H9 (cell line): ENCODE results near the gene TRIO. TPM values are rescaled to one million over a fixed set of nuclear protein-coding genes. Genes with fewer than 3 reads are reported as not detected.

Experiments used
- DNase-seq: peaks from one replicate; pipeline ENCODE4 v3.0.0-alpha.2; 2017
- H2AFZ ChIP-seq: one replicate; pipeline ENCODE4 v1.6.1; 2013; ENCODE audit warnings: mild to moderate bottlenecking, low read length, control low read depth, moderate library complexity
- H2AK5ac ChIP-seq: 2 replicates; pipeline ENCODE4 v1.6.1; 2013; ENCODE audit warnings: low read length, control low read depth, mixed read lengths; ENCODE audit not compliant: insufficient read length
- H2BK120ac ChIP-seq: one replicate; pipeline ENCODE4 v1.6.1; 2013; ENCODE audit warnings: low read depth, mild to moderate bottlenecking, low read length, control low read depth, inconsistent platforms; ENCODE audit not compliant: poor library complexity, severe bottlenecking
- H2BK12ac ChIP-seq: 2 replicates; pipeline ENCODE4 v1.6.1; 2013; ENCODE audit warnings: low read length, control low read depth, mixed read lengths, low read depth; ENCODE audit not compliant: insufficient read length
- H2BK15ac ChIP-seq: 2 replicates; pipeline ENCODE4 v1.6.1; 2013; ENCODE audit warnings: low read depth, low read length, control low read depth
- H2BK20ac ChIP-seq: one replicate; pipeline ENCODE4 v1.6.1; 2013; ENCODE audit warnings: low read depth, mild to moderate bottlenecking, low read length, control low read depth, inconsistent platforms; ENCODE audit not compliant: poor library complexity, severe bottlenecking
- H2BK5ac ChIP-seq: 2 replicates; pipeline ENCODE4 v1.6.1; 2013; ENCODE audit warnings: low read length, control low read depth, mixed read lengths; ENCODE audit not compliant: insufficient read length
- H3K14ac ChIP-seq: 2 replicates; pipeline ENCODE4 v1.6.1; 2013; ENCODE audit warnings: low read length, control low read depth; ENCODE audit not compliant: insufficient read depth
- H3K18ac ChIP-seq: 2 replicates; pipeline ENCODE4 v1.6.1; 2013; ENCODE audit warnings: low read depth, mild to moderate bottlenecking, mixed read lengths, low read length, control low read depth; ENCODE audit not compliant: insufficient read length
- H3K23ac ChIP-seq: 2 replicates; pipeline ENCODE4 v1.6.1; 2013; ENCODE audit warnings: low read length, control low read depth, mixed read lengths, low read depth; ENCODE audit not compliant: insufficient read length
- H3K23me2 ChIP-seq: 2 replicates; pipeline ENCODE4 v1.6.1; 2013; ENCODE audit warnings: low read depth, mild to moderate bottlenecking, mixed read lengths, low read length, control low read depth; ENCODE audit not compliant: insufficient read length, poor library complexity, severe bottlenecking
- H3K27ac ChIP-seq: 2 replicates; pipeline ENCODE4 v1.5.1; 2013; ENCODE audit warnings: low read length, control low read depth, mixed read lengths, low read depth; ENCODE audit not compliant: insufficient read length
- H3K27me3 ChIP-seq: 2 replicates; pipeline ENCODE4 v1.6.1; 2013; ENCODE audit warnings: low read length, control low read depth, inconsistent platforms; ENCODE audit not compliant: insufficient read depth
- H3K4ac ChIP-seq: 2 replicates; pipeline ENCODE4 v1.6.1; 2013; ENCODE audit warnings: low read depth, mild to moderate bottlenecking, control low read depth, inconsistent platforms, low read length, moderate library complexity
- H3K4me1 ChIP-seq: 2 replicates; pipeline ENCODE4 v1.6.1; 2013; ENCODE audit warnings: low read length, control low read depth, inconsistent platforms; ENCODE audit not compliant: insufficient read depth
- H3K4me2 ChIP-seq: 2 replicates; pipeline ENCODE4 v1.6.1; 2013; ENCODE audit warnings: low read length, control low read depth, mixed read lengths; ENCODE audit not compliant: insufficient read length, insufficient read depth
- H3K56ac ChIP-seq: 2 replicates; pipeline ENCODE4 v1.6.1; 2013; ENCODE audit warnings: low read depth, mild to moderate bottlenecking, mixed read lengths, low read length, control low read depth; ENCODE audit not compliant: insufficient read length
- H3K79me1 ChIP-seq: 2 replicates; pipeline ENCODE4 v1.6.1; 2013; ENCODE audit warnings: low read depth, mild to moderate bottlenecking, moderate library complexity, low read length, control low read depth, inconsistent platforms; ENCODE audit not compliant: insufficient read depth, poor library complexity, severe bottlenecking
- H3K79me2 ChIP-seq: 2 replicates; pipeline ENCODE4 v1.6.1; 2013; ENCODE audit warnings: low read length, control low read depth, inconsistent platforms; ENCODE audit not compliant: insufficient read depth
- H3K9ac ChIP-seq: 2 replicates; pipeline ENCODE4 v1.6.1; 2013; ENCODE audit warnings: low read length, control low read depth, mixed read lengths; ENCODE audit not compliant: insufficient read length; ENCODE audit errors: extremely low read depth
- H3K9me3 ChIP-seq: one replicate; pipeline ENCODE4 v1.6.1; 2013; ENCODE audit warnings: low read depth, low read length, inconsistent platforms; ENCODE audit not compliant: control insufficient read depth
- H3T11ph ChIP-seq: one replicate; pipeline ENCODE4 v1.6.1; 2013; ENCODE audit warnings: mild to moderate bottlenecking, low read length, control low read depth, inconsistent platforms
- H4K20me1 ChIP-seq: one replicate; pipeline ENCODE4 v1.6.1; 2013; ENCODE audit not compliant: control insufficient read depth, insufficient read length, insufficient read depth
- H4K5ac ChIP-seq: 2 replicates; pipeline ENCODE4 v1.6.1; 2013; ENCODE audit warnings: low read depth, mild to moderate bottlenecking, mixed read lengths, low read length, control low read depth; ENCODE audit not compliant: insufficient read length
- H4K8ac ChIP-seq: replicated peaks from 2 replicates; pipeline ENCODE4 v1.6.1; 2013; ENCODE audit warnings: low read length, control low read depth, mixed read lengths, low read depth; ENCODE audit not compliant: insufficient read length
- H4K91ac ChIP-seq: 2 replicates; pipeline ENCODE4 v1.6.1; 2013; ENCODE audit warnings: low read depth, mild to moderate bottlenecking, moderate library complexity, mixed read lengths, low read length, control low read depth; ENCODE audit not compliant: insufficient read length
- H3K27ac Mint-ChIP-seq, 3 experiments: 2 replicates in 2 of 3; 3 replicates in 1 of 3; pipeline ENCODE4 v1.8.0; 2020 to 2021; ENCODE audit warnings: mixed read lengths in 3 of 3, mild to moderate bottlenecking in 1 of 3, moderate library complexity in 1 of 3
- H3K27me3 Mint-ChIP-seq: 2 replicates; pipeline ENCODE4 v1.8.0; 2021; ENCODE audit warnings: low read depth, mild to moderate bottlenecking, moderate library complexity, mixed read lengths
- H3K36me3 Mint-ChIP-seq, 3 experiments: 2 replicates in 2 of 3; 3 replicates in 1 of 3; pipeline ENCODE4 v1.8.0; 2020 to 2021; ENCODE audit warnings: low read depth in 3 of 3, mixed read lengths in 3 of 3; ENCODE audit not compliant: insufficient read depth in 1 of 3
- H3K4me1 Mint-ChIP-seq, 2 experiments: 2 replicates each; pipeline ENCODE4 v1.8.0; 2020; ENCODE audit warnings: mixed read lengths in 2 of 2
- H3K4me3 Mint-ChIP-seq, 2 experiments: 2 replicates in 1 of 2; 3 replicates in 1 of 2; pipeline ENCODE4 v1.8.0; 2020 to 2021; ENCODE audit warnings: mild to moderate bottlenecking in 2 of 2, mixed read lengths in 2 of 2, moderate library complexity in 1 of 2
- H3K9me3 Mint-ChIP-seq, 2 experiments: 2 replicates in 1 of 2; 3 replicates in 1 of 2; pipeline ENCODE4 v1.8.0; 2020; ENCODE audit warnings: mild to moderate bottlenecking in 2 of 2, mixed read lengths in 2 of 2, moderate library complexity in 1 of 2
- WGBS: extraction: QIAGEN DNeasy Blood & Tissue Kit; methylation state at CpG from one replicate; pipeline ENCODE4 v1.1.7; 2013; ENCODE audit warnings: missing lambda C conversion rate, low lambda C conversion rate, mixed read lengths; ENCODE audit not compliant: insufficient read length; ENCODE audit errors: extremely low coverage; 5-methylcytosine and 5-hydroxymethylcytosine counted together
- total RNA-seq: library from RNA; stranded (reverse); gene quantifications from 2 replicates; pipeline ENCODE4 v1.2.1, GENCODE V29; 2021
- TF ChIP-seq, protein P1 (sequence below): fragments of 200-600 bp; sonication (generic); conservative IDR thresholded peaks from 3 replicates; pipeline ENCODE4 v1.8.0; 2021; ENCODE audit warnings: antibody characterized with exemption, mild to moderate bottlenecking

TRIO gene
- total RNA-seq, 1 experiment from 2014 or later, result 87.8 TPM

DNA sequence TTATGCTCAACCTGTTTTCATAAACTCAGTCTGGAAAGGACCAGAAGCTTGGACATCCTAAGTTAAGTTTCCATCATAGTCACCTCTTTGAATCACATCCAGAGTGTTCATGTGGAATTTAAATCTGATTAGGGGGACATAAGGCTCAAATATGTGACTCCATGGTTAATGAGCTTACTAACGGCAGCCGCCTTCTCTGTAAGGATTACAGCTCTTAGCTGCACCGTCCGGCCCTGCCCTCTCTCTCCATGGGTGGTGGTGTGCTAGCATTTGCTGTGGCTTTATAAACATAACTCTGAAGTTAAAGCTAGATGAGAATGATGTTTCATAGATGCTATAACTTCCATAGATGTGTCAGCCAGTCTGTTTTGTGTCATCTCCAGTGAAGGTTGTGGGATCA lies 156.5 kb downstream of the TRIO start:
- no CpG with 5 or more reads among the region's 4 CpGs for WGBS

More for the DNA sequence above, 156.5 kb downstream of the TRIO start:
- Histone ChIP-seq H3K79me2 (no peaks in the 10 kb centered on the region), H2BK12ac (no peak overlapping the region), H3K27me3 (no peaks in the 10 kb centered on the region), H3T11ph (no peak overlapping the region), H3K14ac (no peak overlapping the region), H2AK5ac (no peak overlapping the region), H2BK20ac (no peak overlapping the region), H2BK5ac (no peak overlapping the region), H3K4me2 (no peak overlapping the region), H3K23me2 (no peaks in the 10 kb centered on the region), H3K27ac (no peak overlapping the region), H3K9me3 (no peaks in the 10 kb centered on the region), H4K8ac (no peak overlapping the region), H3K4me1 (no peaks in the 10 kb centered on the region), H2BK120ac (no peak overlapping the region), H3K23ac (no peak overlapping the region), H3K4ac (no peak overlapping the region), H3K9ac (no peak overlapping the region), H3K56ac (no peak overlapping the region), H2AFZ (no peak overlapping the region), H4K5ac (no peak overlapping the region), H3K79me1 (no peaks in the 10 kb centered on the region), H4K20me1 (no peaks in the 10 kb centered on the region), H4K91ac (no peak overlapping the region), H3K18ac (no peak overlapping the region), H2BK15ac (no peak overlapping the region)
- Mint-ChIP-seq H3K4me1 (no peaks in the 10 kb centered on the region), H3K4me3 (no peak overlapping the region), H3K36me3 (peaks cover 17 to 41% (median 31%) of the 10 kb centered on the region in 3 experiments; a peak in 6 of 7 replicates), H3K9me3 (no peaks in the 10 kb centered on the region), H3K27me3 (no peaks in the 10 kb centered on the region), H3K27ac (peak overlapping the region in 1 of 3 experiments; percentile 40; a peak in 1 of 7 replicates)
- TF ChIP-seq, protein P1, sequence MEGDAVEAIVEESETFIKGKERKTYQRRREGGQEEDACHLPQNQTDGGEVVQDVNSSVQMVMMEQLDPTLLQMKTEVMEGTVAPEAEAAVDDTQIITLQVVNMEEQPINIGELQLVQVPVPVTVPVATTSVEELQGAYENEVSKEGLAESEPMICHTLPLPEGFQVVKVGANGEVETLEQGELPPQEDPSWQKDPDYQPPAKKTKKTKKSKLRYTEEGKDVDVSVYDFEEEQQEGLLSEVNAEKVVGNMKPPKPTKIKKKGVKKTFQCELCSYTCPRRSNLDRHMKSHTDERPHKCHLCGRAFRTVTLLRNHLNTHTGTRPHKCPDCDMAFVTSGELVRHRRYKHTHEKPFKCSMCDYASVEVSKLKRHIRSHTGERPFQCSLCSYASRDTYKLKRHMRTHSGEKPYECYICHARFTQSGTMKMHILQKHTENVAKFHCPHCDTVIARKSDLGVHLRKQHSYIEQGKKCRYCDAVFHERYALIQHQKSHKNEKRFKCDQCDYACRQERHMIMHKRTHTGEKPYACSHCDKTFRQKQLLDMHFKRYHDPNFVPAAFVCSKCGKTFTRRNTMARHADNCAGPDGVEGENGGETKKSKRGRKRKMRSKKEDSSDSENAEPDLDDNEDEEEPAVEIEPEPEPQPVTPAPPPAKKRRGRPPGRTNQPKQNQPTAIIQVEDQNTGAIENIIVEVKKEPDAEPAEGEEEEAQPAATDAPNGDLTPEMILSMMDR, result no peak
- no peak for DNase-seq
